Endometrial microvascular endothelial cells (primary cell): Measurements from ENCODE around the gene IL21R. TPM values are rescaled to one million over a fixed set of nuclear protein-coding genes. Genes with fewer than 3 reads are reported as not detected.

Experiments used
- in situ Hi-C: cut with HindIII; loops from 2 replicates; pipeline ENCODE4 v1.10.0; 2017; ENCODE audit warnings: low sequenced_read_pairs, low pct_unique_long_range_greater_than_20kb; ENCODE audit errors: inconsistent ontology term
- total RNA-seq: library from RNA; depleted of rRNA; stranded (reverse); fragments of >200 nt; gene quantifications from one replicate; pipeline ENCODE4 v1.2.3, GENCODE V29; 2015; ENCODE audit errors: inconsistent ontology term

IL21R gene
- total RNA-seq, 1 donor from 2014 or later = not detected

GRCh38 chr16:27470567-27471431, 68.8 kb downstream of the IL21R start:
- in situ Hi-C loops = no loop called here

DNA sequence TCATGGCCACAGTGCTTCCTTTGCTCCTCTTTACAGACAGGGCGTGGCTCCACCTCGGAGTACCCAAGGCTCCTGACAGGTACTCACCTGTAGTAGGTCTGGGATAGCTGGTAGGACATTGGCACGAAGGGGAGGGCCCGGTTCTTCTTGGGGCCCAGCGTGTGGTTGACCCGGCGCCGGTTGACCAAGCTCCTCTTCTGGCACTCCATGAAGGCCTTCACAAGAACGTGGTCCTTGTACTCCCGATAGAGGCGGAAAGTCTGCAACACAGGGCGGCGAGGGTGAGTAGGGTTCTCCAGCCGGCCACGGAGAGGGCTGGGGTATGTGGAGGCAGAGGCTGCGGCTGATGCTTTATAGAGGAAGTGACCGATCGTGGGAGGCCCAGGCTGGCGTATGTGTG, 69.7 kb downstream of the IL21R start:
- in situ Hi-C loops = no loop called here

GRCh38 chr16:27472091-27473020, 70.4 kb downstream of the IL21R start:
- in situ Hi-C loops = no loop called here

DNA sequence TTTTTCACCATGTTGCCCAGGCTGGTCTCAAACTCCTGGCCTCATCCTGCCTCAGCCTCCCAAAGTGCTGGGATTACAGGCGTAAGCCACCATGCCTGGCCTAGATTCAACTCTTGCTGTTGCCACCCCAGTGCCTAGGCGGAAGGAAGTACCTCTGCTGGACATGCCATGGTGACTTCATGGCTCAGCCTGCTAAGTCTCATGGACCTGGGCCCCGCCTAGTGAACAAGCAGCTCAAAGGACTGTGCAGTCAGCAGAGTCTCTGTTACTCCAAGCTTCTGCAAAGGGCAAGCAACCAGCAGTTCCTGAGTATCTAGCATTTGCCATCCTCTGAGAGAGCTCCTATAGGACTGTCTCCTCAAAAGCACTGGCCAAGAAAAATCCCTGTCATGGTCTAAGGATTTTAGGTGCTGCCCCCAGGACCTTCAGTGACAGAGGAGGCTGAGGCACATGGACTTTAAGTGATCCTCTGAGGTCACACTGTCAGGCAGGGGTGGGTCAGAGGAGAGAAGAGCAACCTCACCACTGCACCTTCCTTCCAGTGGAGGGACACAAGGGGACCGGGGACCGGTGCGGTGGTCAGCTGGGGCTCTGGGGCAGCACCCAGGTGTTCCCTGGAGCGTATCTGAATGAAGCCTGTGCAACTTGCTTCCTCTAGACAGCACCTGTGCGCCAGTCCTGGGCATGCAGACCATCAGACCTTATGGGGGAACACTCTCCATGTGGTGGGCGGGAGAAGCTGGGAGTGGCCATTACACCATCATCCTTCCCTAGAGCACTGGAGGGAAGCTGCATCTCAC, 71.3 kb downstream of the IL21R start:
- in situ Hi-C loops = no loop called here

- in situ Hi-C loops = no loop called here
Measured at GRCh38 chr16:27474041-27474440, 72.1 kb downstream of the IL21R start.

DNA sequence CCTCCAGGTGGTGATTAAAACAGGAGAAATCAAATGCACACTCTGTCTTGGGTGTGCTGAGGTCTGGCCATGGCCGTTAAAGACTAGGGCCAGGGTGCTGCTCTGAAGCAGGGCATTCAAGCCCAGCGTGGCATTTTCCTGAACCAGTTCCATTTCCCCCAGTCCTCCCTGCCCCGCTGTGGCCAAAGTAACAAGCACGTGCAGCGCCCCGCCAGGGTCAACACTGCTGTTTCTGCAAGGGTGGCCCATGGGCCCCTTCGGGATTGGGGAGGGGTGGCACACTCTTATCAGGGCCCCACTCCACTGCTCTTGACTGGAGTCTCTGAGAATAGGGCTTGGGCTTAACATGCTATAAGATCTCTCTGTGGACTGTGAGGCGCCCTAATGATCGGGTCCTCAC, 72.9 kb downstream of the IL21R start:
- in situ Hi-C loops = no loop called here

DNA sequence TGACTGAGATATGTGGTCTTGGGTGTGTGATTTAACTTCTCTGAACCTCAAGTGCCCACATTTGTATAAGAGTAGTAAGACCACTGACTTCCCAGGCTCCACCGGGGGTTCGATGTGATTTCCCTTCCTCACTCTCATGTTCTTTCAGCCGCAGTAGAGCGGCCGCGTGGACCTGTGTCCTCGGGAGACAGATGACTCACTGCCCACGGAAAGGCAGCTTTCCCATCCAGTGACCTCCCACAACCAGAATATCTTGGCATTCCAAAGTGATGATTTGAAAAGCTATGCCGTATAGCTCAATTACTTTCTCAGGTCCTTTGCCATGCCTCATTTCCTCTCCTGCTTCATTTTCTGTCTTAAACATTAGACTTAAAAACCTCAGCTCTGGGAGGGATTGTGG, 73.6 kb downstream of the IL21R start:
- in situ Hi-C loops = no loop called here

GRCh38 chr16:27476240-27476639, 74.3 kb downstream of the IL21R start:
- in situ Hi-C loops = no loop called here

DNA sequence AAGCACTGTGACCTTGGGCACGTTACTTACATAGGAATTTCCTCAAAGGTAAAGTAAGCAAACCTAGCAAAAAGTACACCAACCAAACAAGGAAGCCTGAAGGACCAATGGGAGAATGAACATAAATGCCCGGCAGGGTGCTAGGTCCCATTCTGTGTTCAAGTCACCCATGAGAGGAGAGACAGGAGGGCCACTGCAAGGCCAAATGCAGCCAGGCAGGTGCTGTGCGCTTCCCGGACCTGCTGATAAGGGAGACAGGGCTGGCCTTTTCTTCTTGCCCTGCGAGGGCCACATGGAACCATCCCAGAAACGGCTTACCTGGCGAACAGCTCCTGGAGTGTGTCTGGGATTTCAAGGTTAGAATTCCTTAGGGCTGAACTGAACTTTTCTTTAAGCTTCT, 78.8 kb downstream of the IL21R start:
- in situ Hi-C loops = no loop called here

DNA sequence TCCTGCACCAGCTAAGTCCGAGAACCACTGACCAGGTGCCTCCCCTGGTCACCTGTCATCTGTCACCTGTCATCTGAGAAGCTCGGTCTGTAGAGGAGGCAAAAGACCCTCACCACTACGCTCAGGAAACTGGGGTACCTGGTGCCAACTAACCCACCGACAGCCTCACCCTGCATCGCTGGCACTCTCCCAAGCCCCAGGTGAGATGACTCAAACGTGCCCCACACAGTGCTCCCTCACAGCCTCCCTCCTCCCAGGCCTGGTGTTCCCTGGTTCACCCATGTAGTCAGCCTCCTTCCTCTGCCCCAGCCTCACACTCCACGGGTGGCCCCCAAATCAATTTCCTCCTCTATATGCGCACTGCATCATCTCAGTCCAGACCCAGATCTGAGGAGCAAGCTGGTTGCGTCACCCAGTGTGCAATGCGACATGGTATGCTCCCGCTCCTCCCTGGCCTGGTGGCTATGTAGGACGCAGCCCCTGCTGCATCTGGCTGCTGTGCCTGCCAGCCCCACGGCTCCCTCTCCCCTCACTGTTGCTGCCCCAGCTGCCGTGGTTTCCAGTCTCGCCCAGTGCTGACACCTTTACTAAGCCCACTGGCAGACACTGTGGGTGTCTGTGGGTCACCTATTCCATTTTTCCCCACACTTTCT, 79.4 kb downstream of the IL21R start:
- in situ Hi-C loops = no loop called here

DNA sequence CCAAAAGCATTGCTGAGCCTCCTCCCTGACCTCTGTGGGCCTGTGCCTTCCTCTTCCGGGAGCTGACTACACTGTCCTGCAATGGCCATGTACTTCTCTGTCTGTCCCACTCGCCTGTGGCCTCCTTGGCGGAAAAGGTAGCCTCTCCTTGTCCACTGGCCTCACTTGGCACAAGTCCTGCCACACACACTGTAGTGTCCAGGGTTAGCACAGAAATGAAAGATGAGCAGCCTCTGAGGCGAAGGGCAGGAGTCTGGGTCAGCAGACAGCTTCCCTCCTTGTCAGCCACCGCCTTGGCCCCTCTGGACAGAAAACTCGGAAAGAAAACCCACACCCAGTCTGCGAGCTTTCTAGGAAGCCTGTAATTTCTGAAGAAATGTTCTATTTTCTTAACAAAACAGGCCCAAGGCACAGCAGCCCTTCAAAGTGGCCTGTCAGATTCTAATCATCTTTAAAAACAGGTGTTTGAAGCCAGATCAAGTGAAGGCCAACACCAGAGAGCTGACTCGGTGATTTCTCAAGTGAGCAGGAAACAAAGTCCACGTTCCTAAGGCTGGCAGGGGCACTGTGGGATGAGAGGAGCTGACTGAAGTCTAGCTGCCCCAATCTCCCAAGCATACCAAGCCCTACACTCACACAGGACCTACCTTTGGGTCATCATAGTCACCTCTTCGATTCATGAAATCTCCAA, 80.6 kb downstream of the IL21R start:
- in situ Hi-C loops = no loop called here

GRCh38 chr16:27483088-27483437, 81.1 kb downstream of the IL21R start:
- in situ Hi-C loops = no loop called here

DNA sequence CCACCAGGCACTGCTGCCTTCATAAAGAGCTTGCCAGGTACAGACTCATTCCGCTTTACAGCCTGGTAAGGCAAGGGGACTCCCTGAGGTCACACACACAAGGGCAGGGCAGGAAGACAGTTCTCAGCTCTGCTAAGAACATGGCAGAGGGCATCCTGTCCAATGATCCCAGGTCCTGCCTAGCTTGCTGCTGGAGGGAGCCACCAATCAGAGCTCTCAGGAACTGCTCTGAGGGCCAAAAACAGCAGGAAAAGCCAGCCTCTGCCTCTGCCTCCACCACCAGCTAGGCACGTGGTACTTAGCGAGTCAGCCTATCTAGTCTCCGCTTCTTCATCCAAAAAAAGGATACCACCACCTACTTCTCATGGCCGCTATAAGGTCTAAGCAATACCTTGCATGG, 81.7 kb downstream of the IL21R start:
- in situ Hi-C loops = no loop called here

- in situ Hi-C loops = no loop called here
Measured at GRCh38 chr16:27485126-27485525, 83.2 kb downstream of the IL21R start.

DNA sequence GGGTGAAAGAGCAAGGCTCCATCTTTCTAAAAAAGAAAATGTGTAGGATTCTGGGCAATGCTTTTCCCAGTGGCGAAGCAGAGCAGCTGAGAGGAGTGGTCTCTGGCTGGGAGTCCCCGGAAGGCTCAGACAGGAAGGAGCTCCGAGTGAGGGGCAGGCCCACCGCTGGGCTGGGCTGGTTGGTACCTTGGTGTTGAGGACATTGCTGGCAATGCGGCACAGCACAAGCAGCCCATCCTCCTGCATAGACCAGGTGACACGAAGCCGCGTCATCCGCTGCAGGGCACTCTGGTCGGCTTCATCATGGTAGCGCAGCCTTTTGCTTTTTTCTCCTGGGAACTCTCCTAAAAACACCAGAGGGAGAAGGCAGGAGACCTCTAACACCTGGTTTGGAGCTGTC, 83.8 kb downstream of the IL21R start:
- in situ Hi-C loops = no loop called here

- in situ Hi-C loops = no loop called here
Measured at GRCh38 chr16:27486344-27486743, 84.4 kb downstream of the IL21R start.

- in situ Hi-C loops = no loop called here
Measured at GRCh38 chr16:27486760-27487159, 84.8 kb downstream of the IL21R start.

DNA sequence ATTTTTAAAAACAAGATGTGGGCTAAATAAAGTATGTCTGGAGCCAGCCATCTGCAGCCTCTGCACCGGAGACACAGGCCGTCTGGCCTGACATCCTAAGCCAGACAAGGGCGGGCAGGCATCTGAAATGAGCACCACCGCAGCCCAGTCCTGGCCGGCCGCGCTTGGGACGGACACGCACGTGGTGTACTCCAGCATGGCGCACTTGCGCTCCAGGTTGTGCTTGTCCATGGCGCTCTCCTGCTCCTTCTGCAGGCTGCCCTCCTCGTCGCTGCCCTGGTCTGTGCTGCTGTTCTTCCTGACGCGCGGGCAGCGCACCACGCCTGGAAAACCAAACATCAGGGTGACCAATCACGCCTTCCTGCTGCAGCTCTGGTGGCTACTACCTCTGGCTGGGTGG, 87.4 kb downstream of the IL21R start:
- in situ Hi-C loops = no loop called here
